ENCODE measurements around the gene SIPA1L3.
A peak's percentile ranks its signal among the peaks of the same experiment; 100 is the strongest.

Gene SIPA1L3

GRCh38 chr19:38252941-38253691 lies 346.1 kb downstream of the SIPA1L3 start:
- TF ChIP-seq, protein P1, sequence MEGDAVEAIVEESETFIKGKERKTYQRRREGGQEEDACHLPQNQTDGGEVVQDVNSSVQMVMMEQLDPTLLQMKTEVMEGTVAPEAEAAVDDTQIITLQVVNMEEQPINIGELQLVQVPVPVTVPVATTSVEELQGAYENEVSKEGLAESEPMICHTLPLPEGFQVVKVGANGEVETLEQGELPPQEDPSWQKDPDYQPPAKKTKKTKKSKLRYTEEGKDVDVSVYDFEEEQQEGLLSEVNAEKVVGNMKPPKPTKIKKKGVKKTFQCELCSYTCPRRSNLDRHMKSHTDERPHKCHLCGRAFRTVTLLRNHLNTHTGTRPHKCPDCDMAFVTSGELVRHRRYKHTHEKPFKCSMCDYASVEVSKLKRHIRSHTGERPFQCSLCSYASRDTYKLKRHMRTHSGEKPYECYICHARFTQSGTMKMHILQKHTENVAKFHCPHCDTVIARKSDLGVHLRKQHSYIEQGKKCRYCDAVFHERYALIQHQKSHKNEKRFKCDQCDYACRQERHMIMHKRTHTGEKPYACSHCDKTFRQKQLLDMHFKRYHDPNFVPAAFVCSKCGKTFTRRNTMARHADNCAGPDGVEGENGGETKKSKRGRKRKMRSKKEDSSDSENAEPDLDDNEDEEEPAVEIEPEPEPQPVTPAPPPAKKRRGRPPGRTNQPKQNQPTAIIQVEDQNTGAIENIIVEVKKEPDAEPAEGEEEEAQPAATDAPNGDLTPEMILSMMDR (IDR thresholded peaks at IDR 0.05; ENCODE audit: low read depth, low read length): no peak
- DNase-seq (ENCODE audit: low read depth in 2 of 2): no peak
- no peak overlapping the region for H3K4me3 ChIP-seq (replicated peaks in 1 of 2; ENCODE audit: low read depth in 2 of 2, low read length in 2 of 2)

GRCh38 chr19:38253788-38254187 lies 346.8 kb downstream of the SIPA1L3 start:
- no peak for DNase-seq (ENCODE audit: low read depth in 2 of 2)
- TF ChIP-seq, protein P1 (IDR thresholded peaks at IDR 0.05; ENCODE audit: low read depth, low read length): no peak
- no peak overlapping the region for H3K4me3 ChIP-seq (replicated peaks in 1 of 2; ENCODE audit: low read depth in 2 of 2, low read length in 2 of 2)

DNA sequence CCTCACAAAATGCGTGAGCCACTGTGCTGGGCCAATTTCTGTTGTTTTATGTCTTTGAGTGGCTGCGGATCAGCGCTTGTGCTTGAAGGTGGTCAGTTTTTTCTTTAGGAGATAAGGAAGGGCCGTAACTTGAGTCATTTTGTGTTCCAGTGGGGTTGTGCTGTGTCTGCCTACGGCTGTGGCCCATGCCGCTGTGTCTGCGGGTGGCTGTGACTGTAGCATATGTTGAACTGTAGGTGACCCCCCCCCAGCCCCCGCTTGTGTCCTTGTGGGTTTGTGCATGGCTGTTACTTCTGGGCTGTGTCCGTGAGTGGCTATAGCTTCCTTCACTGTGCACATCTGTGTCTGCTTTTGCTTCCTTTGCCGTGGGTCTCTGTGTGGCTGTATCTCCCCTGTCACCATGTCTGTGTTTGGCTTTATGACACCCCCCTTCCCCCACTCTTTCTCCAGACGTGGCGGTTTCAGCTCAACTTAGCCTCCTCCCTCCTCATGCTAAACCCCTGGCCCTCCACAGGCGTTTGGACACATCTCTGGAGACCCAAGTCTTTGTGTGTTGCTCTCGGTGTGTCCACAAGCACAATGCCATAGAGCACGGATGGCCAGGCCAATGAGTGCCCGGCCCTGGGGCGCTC lies 348.5 kb downstream of the SIPA1L3 start:
- no peak for DNase-seq (ENCODE audit: low read depth in 2 of 2)
- peak overlapping the region; percentile 42 for H3K4me3 ChIP-seq (replicated peaks in 1 of 2; ENCODE audit: low read depth in 2 of 2, low read length in 2 of 2)
- TF ChIP-seq, protein P1 (IDR thresholded peaks at IDR 0.05; ENCODE audit: low read depth, low read length): no peak

Data from cardiac fibroblast (primary cell).